Uterus (tissue), 2 donors: ENCODE data around the gene PLA2G2D.

Source experiments
- CTCF ChIP-seq, 4 experiments: fragments of 200-600 bp in 2 of 4; fragments of 450-650 bp in 2 of 4; sonication (generic) in 2 of 4; IDR thresholded peaks; one replicate each; pipeline ENCODE4 v1.5.1; 2016 to 2019; ENCODE audit warnings: antibody characterized with exemption in 4 of 4, mild to moderate bottlenecking in 2 of 4, moderate library complexity in 1 of 4
- POLR2A ChIP-seq, 2 donors: fragments of 450-650 bp; IDR thresholded peaks; one replicate each; pipeline ENCODE4 v1.6.1; 2016; ENCODE audit warnings: antibody characterized with exemption in 2 of 2, mild to moderate bottlenecking in 1 of 2, moderate library complexity in 1 of 2

DNA sequence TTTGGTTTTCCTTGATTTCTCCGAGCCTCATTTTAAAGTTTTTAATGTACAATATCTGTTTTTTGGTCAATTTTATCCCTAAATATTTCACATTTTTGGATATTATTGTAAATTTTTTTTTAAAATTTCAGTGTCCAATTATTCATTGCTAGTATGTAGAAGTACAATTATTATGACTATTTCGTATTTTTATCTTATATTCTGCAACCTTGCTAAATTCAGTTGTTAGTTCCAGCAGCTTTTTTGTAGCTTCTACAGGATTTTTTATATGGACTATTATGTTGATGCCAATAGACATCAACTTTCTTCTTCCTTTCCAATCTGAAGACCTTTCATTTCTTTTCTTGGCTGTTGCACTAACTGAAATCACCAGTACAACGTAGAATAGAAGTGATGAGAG, 15.7 kb upstream of the PLA2G2D start:
- no peak for TF ChIP-seq CTCF (IDR thresholded peaks at IDR 0.05)
- no peak for TF ChIP-seq POLR2A (IDR thresholded peaks at IDR 0.05)
